Adrenal gland (tissue), 5 donors: Measurements from ENCODE around the gene GLP1R.

Experiments used
- POLR2A ChIP-seq, 2 donors: fragments of 450-650 bp; IDR thresholded peaks; one replicate each; pipeline ENCODE4 v1.6.1; 2017; ENCODE audit warnings: antibody characterized with exemption in 2 of 2, mild to moderate bottlenecking in 2 of 2, moderate library complexity in 1 of 2
- TF ChIP-seq, protein P1 (sequence below), 6 experiments: fragments of 450-650 bp in 4 of 6; fragments of 200-600 bp in 2 of 6; sonication (generic) in 1 of 6; IDR thresholded peaks; 1 replicate in 5 of 6; 2 replicates in 1 of 6; pipeline versions ENCODE4 v1.5.1 to v1.8.0; 2016 to 2021; ENCODE audit warnings: antibody characterized with exemption in 6 of 6, mild to moderate bottlenecking in 2 of 6, moderate library complexity in 1 of 6
- donor health status: DM: no; HTN: no; CAD: no.

DNA sequence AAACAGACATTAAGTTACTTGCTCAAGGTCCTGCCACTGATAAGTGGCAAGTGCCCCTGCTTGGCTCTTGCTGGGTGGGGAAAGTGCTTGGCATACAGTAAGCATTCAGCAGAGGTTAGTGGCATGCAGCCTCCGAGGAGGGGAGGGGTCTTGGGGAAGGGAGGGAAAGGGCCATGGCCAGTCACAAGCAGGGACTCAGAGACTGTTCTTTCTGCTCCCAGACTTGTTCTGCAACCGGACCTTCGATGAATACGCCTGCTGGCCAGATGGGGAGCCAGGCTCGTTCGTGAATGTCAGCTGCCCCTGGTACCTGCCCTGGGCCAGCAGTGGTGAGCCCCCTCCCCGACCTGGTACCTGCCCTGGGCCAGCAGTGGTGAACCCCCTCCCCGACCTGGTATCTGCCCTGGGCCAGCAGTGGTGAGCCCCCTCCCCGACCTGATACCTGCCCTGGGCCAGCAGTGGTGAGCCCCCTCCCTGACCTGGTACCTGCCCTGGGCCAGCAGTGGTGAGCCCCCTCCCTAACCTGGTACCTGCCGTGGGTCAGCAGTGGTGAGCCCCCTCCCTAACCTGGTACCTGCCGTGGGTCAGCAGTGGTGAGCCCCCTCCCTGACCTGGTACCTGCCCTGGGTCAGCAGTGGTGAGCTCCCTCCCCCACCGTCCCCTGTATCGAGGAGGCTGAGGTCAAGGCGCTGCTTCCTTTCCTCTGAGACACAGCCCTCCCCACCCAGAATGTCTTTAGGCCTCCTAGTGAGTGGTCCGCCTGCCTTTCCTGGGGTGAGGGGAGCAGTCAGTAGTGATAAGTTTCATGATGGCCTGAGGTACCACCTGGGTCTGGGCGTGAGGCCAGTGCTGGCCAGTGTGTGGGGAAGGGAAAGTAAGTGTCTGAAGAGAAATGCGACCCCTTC is 8.9 kb downstream of the GLP1R start:
- TF ChIP-seq, protein P1, sequence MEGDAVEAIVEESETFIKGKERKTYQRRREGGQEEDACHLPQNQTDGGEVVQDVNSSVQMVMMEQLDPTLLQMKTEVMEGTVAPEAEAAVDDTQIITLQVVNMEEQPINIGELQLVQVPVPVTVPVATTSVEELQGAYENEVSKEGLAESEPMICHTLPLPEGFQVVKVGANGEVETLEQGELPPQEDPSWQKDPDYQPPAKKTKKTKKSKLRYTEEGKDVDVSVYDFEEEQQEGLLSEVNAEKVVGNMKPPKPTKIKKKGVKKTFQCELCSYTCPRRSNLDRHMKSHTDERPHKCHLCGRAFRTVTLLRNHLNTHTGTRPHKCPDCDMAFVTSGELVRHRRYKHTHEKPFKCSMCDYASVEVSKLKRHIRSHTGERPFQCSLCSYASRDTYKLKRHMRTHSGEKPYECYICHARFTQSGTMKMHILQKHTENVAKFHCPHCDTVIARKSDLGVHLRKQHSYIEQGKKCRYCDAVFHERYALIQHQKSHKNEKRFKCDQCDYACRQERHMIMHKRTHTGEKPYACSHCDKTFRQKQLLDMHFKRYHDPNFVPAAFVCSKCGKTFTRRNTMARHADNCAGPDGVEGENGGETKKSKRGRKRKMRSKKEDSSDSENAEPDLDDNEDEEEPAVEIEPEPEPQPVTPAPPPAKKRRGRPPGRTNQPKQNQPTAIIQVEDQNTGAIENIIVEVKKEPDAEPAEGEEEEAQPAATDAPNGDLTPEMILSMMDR (IDR thresholded peaks at IDR 0.05), result no peak
- no peak for TF ChIP-seq POLR2A (IDR thresholded peaks at IDR 0.05)
